HG03521 (cell line): ENCODE measurements around the gene APH1A.
"Not testable (repeated sequence)": the region's sequence is repeated elsewhere in the genome, so short reads cannot be mapped to it uniquely, and the experiment has no call there.

Experiments
- ATAC-seq: cut with Tn5 transposase; IDR thresholded peaks from one replicate; pipeline ENCODE4 v1.9.1; 2021; ENCODE audit warnings: mild to moderate bottlenecking, moderate library complexity; ENCODE audit not compliant: unreplicated experiment

APH1A gene

GRCh38 chr1:150234566-150235293 lies 34.1 kb downstream of the APH1A start:
- ATAC-seq: peak; percentile 41

- no peak for ATAC-seq
These were observed 34.6 kb downstream of the APH1A start for GRCh38 chr1:150234309-150234565.

GRCh38 chr1:150233359-150234308 lies 35.2 kb downstream of the APH1A start:
- no peak for ATAC-seq

GRCh38 chr1:150232921-150233320 lies 35.9 kb downstream of the APH1A start:
- not testable (repeated sequence) for ATAC-seq

- ATAC-seq: not testable (repeated sequence)
These were observed 40.6 kb downstream of the APH1A start for GRCh38 chr1:150228246-150228645.

- ATAC-seq: no peak
These were observed 41.6 kb downstream of the APH1A start for GRCh38 chr1:150227228-150227627.

- ATAC-seq: no peak
These were observed 42.3 kb downstream of the APH1A start for GRCh38 chr1:150226486-150226885.

GRCh38 chr1:150225546-150225945 lies 43.3 kb downstream of the APH1A start:
- no peak for ATAC-seq

- no peak for ATAC-seq
These were observed 43.8 kb downstream of the APH1A start for GRCh38 chr1:150224983-150225382.

- ATAC-seq: no peak
These were observed 47.3 kb downstream of the APH1A start for GRCh38 chr1:150221552-150221951.

- ATAC-seq: not testable (repeated sequence)
These were observed 53.0 kb downstream of the APH1A start for GRCh38 chr1:150215855-150216254.
